Measurements from ENCODE around the gene SEL1L3. TPM values are rescaled to one million over a fixed set of nuclear protein-coding genes. Genes with fewer than 3 reads are reported as not detected.

The SEL1L3 gene
- total RNA-seq, 1 experiment from 2014 or later: 48.3 TPM

DNA sequence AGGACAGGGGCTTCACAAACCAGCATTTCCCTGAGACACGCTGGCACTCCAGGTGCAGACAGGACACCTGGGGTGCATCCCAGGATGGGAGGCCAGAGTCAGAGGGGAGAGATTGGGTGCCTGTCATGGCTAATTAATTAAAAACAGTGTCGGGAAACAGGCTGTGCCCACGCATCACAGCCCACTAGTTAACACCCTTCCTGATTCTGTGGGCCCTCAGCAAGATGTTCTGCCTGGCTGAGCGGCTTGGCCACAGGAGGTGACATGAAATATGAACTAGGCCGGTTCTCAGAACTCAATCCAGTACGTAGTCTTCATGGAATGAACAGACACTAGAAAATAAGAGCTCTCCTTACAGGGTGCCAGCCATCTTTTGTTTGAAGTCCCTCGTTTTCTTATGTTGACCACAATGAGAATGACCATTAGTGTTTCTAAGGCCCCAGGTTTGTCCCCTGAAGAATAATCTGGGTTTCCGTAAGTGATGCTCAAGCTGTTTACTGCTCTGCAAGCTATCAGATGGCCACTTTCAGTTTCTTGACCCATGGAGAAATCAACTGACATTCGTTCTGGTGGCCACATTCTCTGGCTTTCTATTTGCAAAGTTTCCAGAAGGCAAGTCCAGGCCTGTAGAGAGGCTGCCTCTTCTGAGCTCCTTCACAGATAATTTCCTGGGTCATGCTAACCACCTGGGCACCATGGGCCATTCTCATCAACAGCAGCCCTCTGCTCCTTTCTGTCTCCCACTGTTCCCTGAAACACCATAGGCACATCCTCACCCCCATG, 134.9 kb downstream of the SEL1L3 start:
- Histone ChIP-seq H2BK5ac (ENCODE audit: insufficient read length, low read length) (no peak overlapping the region), H3K27me3 (ENCODE audit: insufficient read depth, low read length) (no peaks in the 10 kb centered on the region), H3K79me2 (ENCODE audit: insufficient read depth, low read length) (no peaks in the 10 kb centered on the region), H3T11ph (ENCODE audit: low read length) (no peak overlapping the region), H3K4me1 (ENCODE audit: insufficient read depth, low read length) (no peaks in the 10 kb centered on the region), H2BK20ac (ENCODE audit: low read depth, low read length, poor library complexity, severe bottlenecking) (no peak overlapping the region), H2BK12ac (ENCODE audit: insufficient read length, low read depth, low read length) (no peak overlapping the region), H2BK15ac (ENCODE audit: low read depth, low read length) (no peak overlapping the region), H2AFZ (ENCODE audit: low read length) (no peak overlapping the region), H4K20me1 (ENCODE audit: control insufficient read depth, insufficient read depth, insufficient read length) (no peaks in the 10 kb centered on the region), H2BK120ac (ENCODE audit: low read depth, low read length, poor library complexity, severe bottlenecking) (no peak overlapping the region), H3K79me1 (ENCODE audit: insufficient read depth, low read depth, low read length, poor library complexity, severe bottlenecking) (no peaks in the 10 kb centered on the region), H3K9me3 (ENCODE audit: control insufficient read depth, low read depth, low read length) (no peaks in the 10 kb centered on the region), H3K9ac (ENCODE audit: extremely low read depth, insufficient read length, low read length) (no peak overlapping the region), H3K23me2 (ENCODE audit: insufficient read length, low read depth, low read length, poor library complexity, severe bottlenecking) (no peaks in the 10 kb centered on the region), H4K8ac (replicated peaks; ENCODE audit: insufficient read length, low read depth, low read length) (no peak overlapping the region), H4K5ac (ENCODE audit: insufficient read length, low read depth, low read length) (no peak overlapping the region), H4K91ac (ENCODE audit: insufficient read length, low read depth, low read length) (no peak overlapping the region), H3K23ac (ENCODE audit: insufficient read length, low read depth, low read length) (no peak overlapping the region), H3K56ac (ENCODE audit: insufficient read length, low read depth, low read length) (no peak overlapping the region), H3K27ac (ENCODE audit: insufficient read length, low read depth, low read length) (no peak overlapping the region), H3K18ac (ENCODE audit: insufficient read length, low read depth, low read length) (no peak overlapping the region), H2AK5ac (ENCODE audit: insufficient read length, low read length) (no peak overlapping the region), H3K4me2 (ENCODE audit: insufficient read depth, insufficient read length, low read length) (no peak overlapping the region), H3K14ac (ENCODE audit: insufficient read depth, low read length) (no peak overlapping the region), H3K4ac (ENCODE audit: low read depth, low read length) (no peak overlapping the region)
- DNase-seq: no peak
- H3K27ac Mint-ChIP-seq: no peak overlapping the region
- no peaks in the 10 kb centered on the region; the same call in none of the 2 replicates for H3K27me3 Mint-ChIP-seq (ENCODE audit: low read depth)
- H3K9me3 Mint-ChIP-seq: no peaks in the 10 kb centered on the region; a peak in 2 of 5 replicates
- H3K4me3 Mint-ChIP-seq: no peak overlapping the region
- H3K36me3 Mint-ChIP-seq (ENCODE audit: insufficient read depth in 1 of 3, low read depth in 3 of 3): no peaks in the 10 kb centered on the region
- no CpG with 5 or more reads among the region's 9 CpGs for WGBS (ENCODE audit: extremely low coverage, insufficient read length, low lambda C conversion rate)
- H3K4me1 Mint-ChIP-seq: no peaks in the 10 kb centered on the region
- TF ChIP-seq, protein P1, sequence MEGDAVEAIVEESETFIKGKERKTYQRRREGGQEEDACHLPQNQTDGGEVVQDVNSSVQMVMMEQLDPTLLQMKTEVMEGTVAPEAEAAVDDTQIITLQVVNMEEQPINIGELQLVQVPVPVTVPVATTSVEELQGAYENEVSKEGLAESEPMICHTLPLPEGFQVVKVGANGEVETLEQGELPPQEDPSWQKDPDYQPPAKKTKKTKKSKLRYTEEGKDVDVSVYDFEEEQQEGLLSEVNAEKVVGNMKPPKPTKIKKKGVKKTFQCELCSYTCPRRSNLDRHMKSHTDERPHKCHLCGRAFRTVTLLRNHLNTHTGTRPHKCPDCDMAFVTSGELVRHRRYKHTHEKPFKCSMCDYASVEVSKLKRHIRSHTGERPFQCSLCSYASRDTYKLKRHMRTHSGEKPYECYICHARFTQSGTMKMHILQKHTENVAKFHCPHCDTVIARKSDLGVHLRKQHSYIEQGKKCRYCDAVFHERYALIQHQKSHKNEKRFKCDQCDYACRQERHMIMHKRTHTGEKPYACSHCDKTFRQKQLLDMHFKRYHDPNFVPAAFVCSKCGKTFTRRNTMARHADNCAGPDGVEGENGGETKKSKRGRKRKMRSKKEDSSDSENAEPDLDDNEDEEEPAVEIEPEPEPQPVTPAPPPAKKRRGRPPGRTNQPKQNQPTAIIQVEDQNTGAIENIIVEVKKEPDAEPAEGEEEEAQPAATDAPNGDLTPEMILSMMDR (conservative IDR thresholded peaks at IDR 0.05): no peak

All from H9 (cell line).